ENCODE measurements around the gene DIPK1A.

DIPK1A gene

GRCh38 chr1:92834617-92835016 lies 126.6 kb downstream of the DIPK1A start:
- Histone ChIP-seq H3K4me3 (ENCODE audit: low read depth, low read length) (peak overlapping the region; percentile 91; the same call in 1 of the 2 replicates), H3K36me3 (ENCODE audit: control insufficient read depth, insufficient read depth, low read length) (peaks cover 74% of the 10 kb centered on the region), H3K27ac (ENCODE audit: low read depth, low read length) (no peak overlapping the region), H3K4me1 (ENCODE audit: control insufficient read depth, insufficient read depth, low read length) (peaks cover 7% of the 10 kb centered on the region), H3K9ac (ENCODE audit: low read length) (no peak overlapping the region), H3K27me3 (ENCODE audit: control insufficient read depth, insufficient read depth, low read length) (no peaks in the 10 kb centered on the region), H3K9me3 (ENCODE audit: control insufficient read depth, insufficient read depth, low read depth, low read length) (no peaks in the 10 kb centered on the region)

GRCh38 chr1:92833840-92834239 lies 127.4 kb downstream of the DIPK1A start:
- peaks cover 7% of the 10 kb centered on the region for H3K4me1 ChIP-seq (ENCODE audit: control insufficient read depth, insufficient read depth, low read length)
- H3K4me3 ChIP-seq (ENCODE audit: low read depth, low read length), result peak overlapping the region; percentile 91
- H3K36me3 ChIP-seq (ENCODE audit: control insufficient read depth, insufficient read depth, low read length), result peaks cover 66% of the 10 kb centered on the region
- peak overlapping the region; percentile 36 for H3K9ac ChIP-seq (ENCODE audit: low read length)
- H3K27ac ChIP-seq (ENCODE audit: low read depth, low read length), result 0 out of 2 replicates have a peak overlapping the region, but pooled peaks have one; percentile 94
- H3K27me3 ChIP-seq (ENCODE audit: control insufficient read depth, insufficient read depth, low read length), result no peaks in the 10 kb centered on the region
- H3K9me3 ChIP-seq (ENCODE audit: control insufficient read depth, insufficient read depth, low read depth, low read length), result no peaks in the 10 kb centered on the region

GRCh38 chr1:92832537-92833114 lies 128.6 kb downstream of the DIPK1A start:
- Histone ChIP-seq H3K27me3 (ENCODE audit: control insufficient read depth, insufficient read depth, low read length) (no peaks in the 10 kb centered on the region), H3K4me1 (ENCODE audit: control insufficient read depth, insufficient read depth, low read length) (peaks cover 7% of the 10 kb centered on the region), H3K9ac (ENCODE audit: low read length) (peak overlapping the region; percentile 97), H3K4me3 (ENCODE audit: low read depth, low read length) (peak overlapping the region; percentile 91), H3K36me3 (ENCODE audit: control insufficient read depth, insufficient read depth, low read length) (peaks cover 54% of the 10 kb centered on the region), H3K9me3 (ENCODE audit: control insufficient read depth, insufficient read depth, low read depth, low read length) (no peaks in the 10 kb centered on the region), H3K27ac (ENCODE audit: low read depth, low read length) (peak overlapping the region; percentile 94)

- Histone ChIP-seq H3K9ac (ENCODE audit: low read length) (peak within 1 kb of the TSS; percentile 97), H3K36me3 (ENCODE audit: control insufficient read depth, insufficient read depth, low read length) (peaks cover 47% of the 10 kb centered on the region), H3K4me1 (ENCODE audit: control insufficient read depth, insufficient read depth, low read length) (peaks cover 7% of the 10 kb centered on the region), H3K27me3 (ENCODE audit: control insufficient read depth, insufficient read depth, low read length) (no peaks in the 10 kb centered on the region), H3K27ac (ENCODE audit: low read depth, low read length) (peak within 1 kb of the TSS; percentile 94), H3K9me3 (ENCODE audit: control insufficient read depth, insufficient read depth, low read depth, low read length) (no peaks in the 10 kb centered on the region), H3K4me3 (ENCODE audit: low read depth, low read length) (peak within 1 kb of the TSS; percentile 91)
These were observed 129.3 kb downstream of the DIPK1A start, which contains the start of gene RPL5 for GRCh38 chr1:92831762-92832536. RPL5 (plus strand) TSS chr1:92832040; CDS start chr1:92832115, 75 bp downstream.

- H3K36me3 ChIP-seq (ENCODE audit: control insufficient read depth, insufficient read depth, low read length), result peaks cover 42% of the 10 kb centered on the region
- no peak overlapping the region for H3K9ac ChIP-seq (ENCODE audit: low read length)
- H3K4me1 ChIP-seq (ENCODE audit: control insufficient read depth, insufficient read depth, low read length), result peaks cover 7% of the 10 kb centered on the region
- H3K27me3 ChIP-seq (ENCODE audit: control insufficient read depth, insufficient read depth, low read length), result no peaks in the 10 kb centered on the region
- peak overlapping the region; percentile 91 for H3K4me3 ChIP-seq (ENCODE audit: low read depth, low read length)
- no peaks in the 10 kb centered on the region for H3K9me3 ChIP-seq (ENCODE audit: control insufficient read depth, insufficient read depth, low read depth, low read length)
- no peak overlapping the region for H3K27ac ChIP-seq (ENCODE audit: low read depth, low read length)
These were observed 129.9 kb downstream of the DIPK1A start for GRCh38 chr1:92831368-92831761.

- Histone ChIP-seq H3K27me3 (ENCODE audit: control insufficient read depth, insufficient read depth, low read length) (no peaks in the 10 kb centered on the region), H3K9ac (ENCODE audit: low read length) (no peak overlapping the region), H3K4me1 (ENCODE audit: control insufficient read depth, insufficient read depth, low read length) (no peaks in the 10 kb centered on the region), H3K4me3 (ENCODE audit: low read depth, low read length) (no peak overlapping the region), H3K27ac (ENCODE audit: low read depth, low read length) (no peak overlapping the region), H3K36me3 (ENCODE audit: control insufficient read depth, insufficient read depth, low read length) (no peaks in the 10 kb centered on the region), H3K9me3 (ENCODE audit: control insufficient read depth, insufficient read depth, low read depth, low read length) (no peaks in the 10 kb centered on the region)
These were observed 134.5 kb downstream of the DIPK1A start for GRCh38 chr1:92826792-92827191.

GRCh38 chr1:92822879-92823278 lies 138.4 kb downstream of the DIPK1A start:
- no peak overlapping the region for H3K9ac ChIP-seq (ENCODE audit: low read length)
- no peaks in the 10 kb centered on the region for H3K27me3 ChIP-seq (ENCODE audit: control insufficient read depth, insufficient read depth, low read length)
- H3K9me3 ChIP-seq (ENCODE audit: control insufficient read depth, insufficient read depth, low read depth, low read length), result no peaks in the 10 kb centered on the region
- H3K4me3 ChIP-seq (ENCODE audit: low read depth, low read length), result no peak overlapping the region
- no peaks in the 10 kb centered on the region for H3K4me1 ChIP-seq (ENCODE audit: control insufficient read depth, insufficient read depth, low read length)
- H3K36me3 ChIP-seq (ENCODE audit: control insufficient read depth, insufficient read depth, low read length), result no peaks in the 10 kb centered on the region
- no peak overlapping the region for H3K27ac ChIP-seq (ENCODE audit: low read depth, low read length)

- Histone ChIP-seq H3K4me1 (ENCODE audit: control insufficient read depth, insufficient read depth, low read length) (no peaks in the 10 kb centered on the region), H3K27me3 (ENCODE audit: control insufficient read depth, insufficient read depth, low read length) (no peaks in the 10 kb centered on the region), H3K27ac (ENCODE audit: low read depth, low read length) (no peak overlapping the region), H3K4me3 (ENCODE audit: low read depth, low read length) (no peak overlapping the region), H3K9me3 (ENCODE audit: control insufficient read depth, insufficient read depth, low read depth, low read length) (no peaks in the 10 kb centered on the region), H3K36me3 (ENCODE audit: control insufficient read depth, insufficient read depth, low read length) (no peaks in the 10 kb centered on the region), H3K9ac (ENCODE audit: low read length) (no peak overlapping the region)
These were observed 140.7 kb downstream of the DIPK1A start for GRCh38 chr1:92820551-92820950.

- Histone ChIP-seq H3K9me3 (ENCODE audit: control insufficient read depth, insufficient read depth, low read depth, low read length) (no peaks in the 10 kb centered on the region), H3K4me1 (ENCODE audit: control insufficient read depth, insufficient read depth, low read length) (no peaks in the 10 kb centered on the region), H3K27ac (ENCODE audit: low read depth, low read length) (no peak overlapping the region), H3K27me3 (ENCODE audit: control insufficient read depth, insufficient read depth, low read length) (no peaks in the 10 kb centered on the region), H3K9ac (ENCODE audit: low read length) (no peak overlapping the region), H3K36me3 (ENCODE audit: control insufficient read depth, insufficient read depth, low read length) (no peaks in the 10 kb centered on the region), H3K4me3 (ENCODE audit: low read depth, low read length) (no peak overlapping the region)
These were observed 141.2 kb downstream of the DIPK1A start for GRCh38 chr1:92820024-92820423.

- Histone ChIP-seq H3K4me1 (ENCODE audit: control insufficient read depth, insufficient read depth, low read length) (no peaks in the 10 kb centered on the region), H3K27me3 (ENCODE audit: control insufficient read depth, insufficient read depth, low read length) (no peaks in the 10 kb centered on the region), H3K27ac (ENCODE audit: low read depth, low read length) (no peak overlapping the region), H3K36me3 (ENCODE audit: control insufficient read depth, insufficient read depth, low read length) (no peaks in the 10 kb centered on the region), H3K9me3 (ENCODE audit: control insufficient read depth, insufficient read depth, low read depth, low read length) (no peaks in the 10 kb centered on the region), H3K4me3 (ENCODE audit: low read depth, low read length) (no peak overlapping the region), H3K9ac (ENCODE audit: low read length) (no peak overlapping the region)
These were observed 143.1 kb downstream of the DIPK1A start for GRCh38 chr1:92817986-92818764.

Measured in HUES6 (cell line).